A549 (cell line): ENCODE measurements around the gene BCR. TPM values are rescaled to one million over a fixed set of nuclear protein-coding genes. Genes with fewer than 3 reads are reported as not detected.

ENCODE experiments used
- ATAC-seq, 2 experiments: fragments of 200-7000 bp in 1 of 2; fragments of >200 bp in 1 of 2; cut with Nextera tagmentation in 1 of 2; cut with Tn5 transposase in 1 of 2; 3 replicates each; pipeline versions ENCODE4 v1.8.0 to v1.9.1; 2018 to 2020; ENCODE audit warnings: mild to moderate bottlenecking in 1 of 2, moderate library complexity in 1 of 2
- CTCF ChIA-PET: fragments of 300-600 bp; sonication (Branson Sonifier 250); formaldehyde crosslinking; extraction: SDS; loops from one replicate; lab custom pipeline; 2021; ENCODE audit warnings: antibody characterized with exemption, inconsistent platforms; lab: Yijun Ruan, JAX
- POLR2A ChIA-PET: fragments of 350-600 bp; formaldehyde crosslinking; extraction: SDS; loops from one replicate; lab custom pipeline; 2021; ENCODE audit warnings: antibody characterized with exemption, inconsistent platforms; lab: Yijun Ruan, JAX
- DNase-seq, 2 experiments: peaks; one replicate each; pipeline versions ENCODE4 v3.0.0 to v3.0.0-alpha.2; 2011 to 2016; ENCODE audit warnings: low read depth in 1 of 2, low spot score in 1 of 2
- FAIRE-seq: peaks from 2 replicates; lab custom pipeline; 2011; peaks lifted over from hg19 to GRCh38; lab: Jason Lieb, UNC
- H3K27ac ChIP-seq, 2 experiments: fragments of >200 bp; sonication (Bioruptor Twin); formaldehyde crosslinking; 3 replicates each; pipeline ENCODE4 v1.5.1; 2016 to 2017
- H3K4me1 ChIP-seq: fragments of >200 bp; sonication (Bioruptor Twin); formaldehyde crosslinking; 3 replicates; pipeline ENCODE4 v1.6.1; 2016
- H3K4me2 ChIP-seq: fragments of >200 bp; sonication (Bioruptor Twin); formaldehyde crosslinking; 3 replicates; pipeline ENCODE4 v1.6.1; 2016
- H3K4me3 ChIP-seq: fragments of >200 bp; sonication (Bioruptor Twin); formaldehyde crosslinking; 3 replicates; pipeline ENCODE4 v1.5.1; 2016
- H3K9me3 ChIP-seq: fragments of >200 bp; sonication (Bioruptor Twin); formaldehyde crosslinking; 3 replicates; pipeline ENCODE4 v1.6.1; 2016
- BHLHE40 ChIP-seq: IDR thresholded peaks from 2 replicates; pipeline ENCODE4 v1.6.1; 2012; ENCODE audit warnings: low read depth, low read length, inconsistent platforms
- CBX2 ChIP-seq: fragments of 200-600 bp; sonication (generic); IDR thresholded peaks from 2 replicates; pipeline ENCODE4 v1.6.1; 2016; ENCODE audit warnings: low read depth, mild to moderate bottlenecking, borderline replicate concordance
- CBX8 ChIP-seq: fragments of 200-600 bp; sonication (generic); IDR thresholded peaks from 2 replicates; pipeline ENCODE4 v1.6.1; 2016
- CHD4 ChIP-seq: fragments of 200-600 bp; sonication (generic); IDR thresholded peaks from 2 replicates; pipeline ENCODE4 v1.6.1; 2016; ENCODE audit warnings: antibody characterized with exemption, mild to moderate bottlenecking, borderline replicate concordance
- CTCF ChIP-seq: fragments of >200 bp; sonication (Bioruptor Twin); formaldehyde crosslinking; IDR thresholded peaks from 3 replicates; pipeline ENCODE4 v1.5.1; 2016
- EP300 ChIP-seq, 2 experiments: fragments of >200 bp; sonication (Bioruptor Twin); formaldehyde crosslinking; IDR thresholded peaks; 2 replicates in 1 of 2; 3 replicates in 1 of 2; pipeline ENCODE4 v1.6.1; 2016 to 2017
- FOSL2 ChIP-seq, 2 experiments: fragments of 450-650 bp in 1 of 2; fragments of >200 bp in 1 of 2; sonication (Bioruptor Twin) in 1 of 2; formaldehyde crosslinking; IDR thresholded peaks; 2 replicates each; pipeline versions ENCODE4 v1.5.0 to v1.6.1; 2016 to 2020; ENCODE audit warnings: mild to moderate bottlenecking in 1 of 2, moderate library complexity in 1 of 2
- JUN ChIP-seq, 2 experiments: fragments of >200 bp; sonication (Bioruptor Twin); formaldehyde crosslinking; IDR thresholded peaks; 2 replicates in 1 of 2; 3 replicates in 1 of 2; pipeline ENCODE4 v1.6.1; 2016 to 2017
- KDM5A ChIP-seq: fragments of 200-600 bp; sonication (generic); IDR thresholded peaks from 2 replicates; pipeline ENCODE4 v1.6.1; 2016; ENCODE audit warnings: antibody characterized with exemption, mild to moderate bottlenecking
- PHF8 ChIP-seq: fragments of 200-600 bp; sonication (generic); IDR thresholded peaks from 2 replicates; pipeline ENCODE4 v1.6.1; 2016; ENCODE audit warnings: low read depth, mild to moderate bottlenecking, antibody characterized with exemption, moderate library complexity, borderline replicate concordance
- POLR2A ChIP-seq: IDR thresholded peaks from 2 replicates; pipeline ENCODE4 v1.6.1; 2012; ENCODE audit warnings: mild to moderate bottlenecking, low read length
- RAD21 ChIP-seq, 2 experiments: fragments of >200 bp in 1 of 2; sonication (Bioruptor Twin) in 1 of 2; formaldehyde crosslinking in 1 of 2; IDR thresholded peaks in 1 of 2; conservative IDR thresholded peaks in 1 of 2; 2 replicates in 1 of 2; 3 replicates in 1 of 2; pipeline ENCODE4 v1.6.1; 2012 to 2018; ENCODE audit warnings: inconsistent platforms in 1 of 2
- REST ChIP-seq: fragments of 200-600 bp; sonication (generic); IDR thresholded peaks from 2 replicates; pipeline ENCODE4 v1.6.1; 2016; ENCODE audit warnings: antibody characterized with exemption, mild to moderate bottlenecking, moderate library complexity
- RNF2 ChIP-seq: fragments of 200-600 bp; sonication (generic); IDR thresholded peaks from 2 replicates; pipeline ENCODE4 v1.6.1; 2016; ENCODE audit warnings: low read depth, mild to moderate bottlenecking, antibody characterized with exemption, moderate library complexity, borderline replicate concordance
- TP53 ChIP-seq: fragments of 250-450 bp; sonication (Bioruptor Pico); IDR thresholded peaks from 2 replicates; pipeline ENCODE4 v1.5.0; 2021; ENCODE audit warnings: mild to moderate bottlenecking, moderate library complexity
- WGBS: methylation state at CpG from one replicate; pipeline ENCODE4 v1.1.6; 2017; ENCODE audit errors: missing lambda C conversion rate; 5-methylcytosine and 5-hydroxymethylcytosine counted together
- polyA plus RNA-seq, 4 experiments: library from polyadenylated mRNA; depleted of rRNA in 3 of 4; stranded (reverse); fragments of >200 nt; fragmentation: RNase III in 1 of 4; extraction: RNeasy Plus Mini Kit Qiagen cat#74134 plus additional on column Dnase treatment in 1 of 4; gene quantifications; 2 replicates in 3 of 4; 3 replicates in 1 of 4; pipeline ENCODE4 v1.2.3, GENCODE V29; 2011 to 2017
- TF ChIP-seq, protein P1 (sequence below): fragments of >200 bp; sonication (Bioruptor Twin); formaldehyde crosslinking; IDR thresholded peaks from 3 replicates; pipeline ENCODE4 v1.6.1; 2016
- TF ChIP-seq, protein P2 (sequence below): fragments of 150-350 bp; IDR thresholded peaks from 2 replicates; pipeline ENCODE4 v1.6.1; 2014; ENCODE audit warnings: low read depth, mild to moderate bottlenecking, low read length
- TF ChIP-seq, protein P3 (sequence below): fragments of 250-450 bp; sonication (Bioruptor Pico); IDR thresholded peaks from 2 replicates; pipeline ENCODE4 v1.5.0; 2020; ENCODE audit warnings: low read depth, mild to moderate bottlenecking, moderate library complexity
- TF ChIP-seq, protein P4 (sequence below): IDR thresholded peaks from 2 replicates; pipeline ENCODE4 v1.6.1; 2012
- TF ChIP-seq, protein P5 (sequence below): fragments of 250-450 bp; sonication (Bioruptor Pico); IDR thresholded peaks from 2 replicates; pipeline ENCODE4 v1.5.0; 2021; ENCODE audit warnings: mild to moderate bottlenecking, moderate library complexity, borderline replicate concordance

The BCR gene
- polyA plus RNA-seq, 2 of the 4 experiments (the other 2 are of a cell fraction), result 14.7 to 16.4 TPM

GRCh38 chr22:23192133-23192532 lies 11.8 kb downstream of the BCR start:
- ChIA-PET CTCF (interaction anchor here (1.4 kb wide), 1 partner anchor 21 kb away, joined by 3 read pairs; no protein-coding TSS in a partner anchor), POLR2A (no interaction called here)
- TF ChIP-seq CBX2 (no peak), EP300 (IDR thresholded peaks at IDR 0.05) (no peak), KDM5A (no peak), RNF2 (no peak), RAD21 (conservative IDR thresholded peaks at IDR 0.05 in 1 of 2, IDR thresholded peaks at IDR 0.05 in 1 of 2) (no peak), CHD4 (no peak), BHLHE40 (no peak), REST (no peak), FOSL2 (IDR thresholded peaks at IDR 0.05) (no peak), FOSL2 (CRISPR knock-in tag; IDR thresholded peaks at IDR 0.05) (no peak), POLR2A (no peak), PHF8 (no peak), CBX8 (no peak), JUN (IDR thresholded peaks at IDR 0.05) (no peak), CTCF (no peak), TP53 (CRISPR knock-in tag) (no peak)
- TF ChIP-seq, protein P1, sequence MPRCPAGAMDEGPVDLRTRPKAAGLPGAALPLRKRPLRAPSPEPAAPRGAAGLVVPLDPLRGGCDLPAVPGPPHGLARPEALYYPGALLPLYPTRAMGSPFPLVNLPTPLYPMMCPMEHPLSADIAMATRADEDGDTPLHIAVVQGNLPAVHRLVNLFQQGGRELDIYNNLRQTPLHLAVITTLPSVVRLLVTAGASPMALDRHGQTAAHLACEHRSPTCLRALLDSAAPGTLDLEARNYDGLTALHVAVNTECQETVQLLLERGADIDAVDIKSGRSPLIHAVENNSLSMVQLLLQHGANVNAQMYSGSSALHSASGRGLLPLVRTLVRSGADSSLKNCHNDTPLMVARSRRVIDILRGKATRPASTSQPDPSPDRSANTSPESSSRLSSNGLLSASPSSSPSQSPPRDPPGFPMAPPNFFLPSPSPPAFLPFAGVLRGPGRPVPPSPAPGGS, result no peak
- TF ChIP-seq, protein P2, sequence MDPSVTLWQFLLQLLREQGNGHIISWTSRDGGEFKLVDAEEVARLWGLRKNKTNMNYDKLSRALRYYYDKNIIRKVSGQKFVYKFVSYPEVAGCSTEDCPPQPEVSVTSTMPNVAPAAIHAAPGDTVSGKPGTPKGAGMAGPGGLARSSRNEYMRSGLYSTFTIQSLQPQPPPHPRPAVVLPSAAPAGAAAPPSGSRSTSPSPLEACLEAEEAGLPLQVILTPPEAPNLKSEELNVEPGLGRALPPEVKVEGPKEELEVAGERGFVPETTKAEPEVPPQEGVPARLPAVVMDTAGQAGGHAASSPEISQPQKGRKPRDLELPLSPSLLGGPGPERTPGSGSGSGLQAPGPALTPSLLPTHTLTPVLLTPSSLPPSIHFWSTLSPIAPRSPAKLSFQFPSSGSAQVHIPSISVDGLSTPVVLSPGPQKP, result no peak
- TF ChIP-seq, protein P3, sequence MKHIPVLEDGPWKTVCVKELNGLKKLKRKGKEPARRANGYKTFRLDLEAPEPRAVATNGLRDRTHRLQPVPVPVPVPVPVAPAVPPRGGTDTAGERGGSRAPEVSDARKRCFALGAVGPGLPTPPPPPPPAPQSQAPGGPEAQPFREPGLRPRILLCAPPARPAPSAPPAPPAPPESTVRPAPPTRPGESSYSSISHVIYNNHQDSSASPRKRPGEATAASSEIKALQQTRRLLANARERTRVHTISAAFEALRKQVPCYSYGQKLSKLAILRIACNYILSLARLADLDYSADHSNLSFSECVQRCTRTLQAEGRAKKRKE (CRISPR knock-in tag), result no peak
- TF ChIP-seq, protein P4, sequence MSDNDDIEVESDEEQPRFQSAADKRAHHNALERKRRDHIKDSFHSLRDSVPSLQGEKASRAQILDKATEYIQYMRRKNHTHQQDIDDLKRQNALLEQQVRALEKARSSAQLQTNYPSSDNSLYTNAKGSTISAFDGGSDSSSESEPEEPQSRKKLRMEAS, result no peak
- TF ChIP-seq, protein P5, sequence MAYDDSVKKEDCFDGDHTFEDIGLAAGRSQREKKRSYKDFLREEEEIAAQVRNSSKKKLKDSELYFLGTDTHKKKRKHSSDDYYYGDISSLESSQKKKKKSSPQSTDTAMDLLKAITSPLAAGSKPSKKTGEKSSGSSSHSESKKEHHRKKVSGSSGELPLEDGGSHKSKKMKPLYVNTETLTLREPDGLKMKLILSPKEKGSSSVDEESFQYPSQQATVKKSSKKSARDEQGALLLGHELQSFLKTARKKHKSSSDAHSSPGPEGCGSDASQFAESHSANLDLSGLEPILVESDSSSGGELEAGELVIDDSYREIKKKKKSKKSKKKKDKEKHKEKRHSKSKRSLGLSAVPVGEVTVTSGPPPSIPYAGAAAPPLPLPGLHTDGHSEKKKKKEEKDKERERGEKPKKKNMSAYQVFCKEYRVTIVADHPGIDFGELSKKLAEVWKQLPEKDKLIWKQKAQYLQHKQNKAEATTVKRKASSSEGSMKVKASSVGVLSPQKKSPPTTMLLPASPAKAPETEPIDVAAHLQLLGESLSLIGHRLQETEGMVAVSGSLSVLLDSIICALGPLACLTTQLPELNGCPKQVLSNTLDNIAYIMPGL (CRISPR knock-in tag), result no peak
- Histone ChIP-seq H3K9me3 (no peaks in the 10 kb centered on the region), H3K27ac (no peak overlapping the region), H3K4me3 (no peak overlapping the region), H3K4me1 (peaks cover 6% of the 10 kb centered on the region; the same call in 2 of the 3 replicates), H3K4me2 (no peak overlapping the region)
- no peak for ATAC-seq
- FAIRE-seq, result no peak
- no peak for DNase-seq
- 86% methylated on average over 5 of the region's 5 CpGs for WGBS
